Trophoblast cell (in vitro differentiated cells and primary cell): ENCODE results near the gene ZBTB12.

Experiments
- DNase-seq, 2 donors: peaks; one replicate each; pipeline ENCODE4 v3.0.0-alpha.2; 2016
- H2AFZ ChIP-seq: 2 replicates; pipeline ENCODE4 v1.6.1; 2013; ENCODE audit warnings: low read length, moderate library complexity, mild to moderate bottlenecking; ENCODE audit not compliant: insufficient read depth, poor library complexity
- H2AK5ac ChIP-seq: 2 replicates; pipeline ENCODE4 v1.6.1; 2013; ENCODE audit warnings: mild to moderate bottlenecking, low read length
- H2BK120ac ChIP-seq: 2 replicates; pipeline ENCODE4 v1.6.1; 2013; ENCODE audit warnings: low read length, mild to moderate bottlenecking, moderate library complexity; ENCODE audit not compliant: insufficient read depth, poor library complexity
- H2BK12ac ChIP-seq: 2 replicates; pipeline ENCODE4 v1.6.1; 2013; ENCODE audit warnings: mild to moderate bottlenecking, low read length, moderate library complexity
- H2BK5ac ChIP-seq: 2 replicates; pipeline ENCODE4 v1.6.1; 2013; ENCODE audit warnings: low read length, low read depth, moderate library complexity, mild to moderate bottlenecking; ENCODE audit not compliant: poor library complexity
- H3K14ac ChIP-seq: 2 replicates; pipeline ENCODE4 v1.6.1; 2013; ENCODE audit warnings: mild to moderate bottlenecking, low read length
- H3K18ac ChIP-seq: 2 replicates; pipeline ENCODE4 v1.6.1; 2013; ENCODE audit warnings: mild to moderate bottlenecking, low read length
- H3K23ac ChIP-seq: 2 replicates; pipeline ENCODE4 v1.6.1; 2013; ENCODE audit warnings: low read length
- H3K27ac ChIP-seq: 2 replicates; pipeline ENCODE4 v1.5.1; 2013; ENCODE audit warnings: low read depth, mild to moderate bottlenecking, inconsistent platforms, low read length, moderate library complexity
- H3K27me3 ChIP-seq: 2 replicates; pipeline ENCODE4 v1.6.1; 2013; ENCODE audit warnings: inconsistent platforms, mild to moderate bottlenecking, low read length, moderate library complexity; ENCODE audit not compliant: insufficient read depth
- H3K36me3 ChIP-seq, 2 experiments: 1 replicate in 1 of 2; 2 replicates in 1 of 2; pipeline ENCODE4 v1.6.1; 2013; ENCODE audit warnings: low read length in 2 of 2, mild to moderate bottlenecking in 2 of 2, moderate library complexity in 1 of 2; ENCODE audit not compliant: insufficient read depth in 2 of 2, control insufficient read depth in 1 of 2
- H3K4ac ChIP-seq: 2 replicates; pipeline ENCODE4 v1.6.1; 2013; ENCODE audit warnings: low read depth, mild to moderate bottlenecking, low read length, moderate library complexity
- H3K4me1 ChIP-seq, 2 experiments: 1 replicate in 1 of 2; 2 replicates in 1 of 2; pipeline ENCODE4 v1.6.1; 2013; ENCODE audit warnings: low read length in 2 of 2, mild to moderate bottlenecking in 2 of 2, moderate library complexity in 1 of 2; ENCODE audit not compliant: insufficient read depth in 2 of 2, control insufficient read depth in 1 of 2
- H3K4me2 ChIP-seq: 2 replicates; pipeline ENCODE4 v1.6.1; 2013; ENCODE audit warnings: inconsistent platforms, mild to moderate bottlenecking, low read length, moderate library complexity
- H3K4me3 ChIP-seq: 2 replicates; pipeline ENCODE4 v1.5.1; 2013; ENCODE audit warnings: mild to moderate bottlenecking, low read depth, low read length, inconsistent platforms
- H3K79me1 ChIP-seq: one replicate; pipeline ENCODE4 v1.6.1; 2013; ENCODE audit warnings: low read length
- H3K79me2 ChIP-seq: 2 replicates; pipeline ENCODE4 v1.6.1; 2013; ENCODE audit warnings: low read length, mild to moderate bottlenecking; ENCODE audit not compliant: control insufficient read depth, insufficient read depth, poor library complexity
- H3K9ac ChIP-seq: 2 replicates; pipeline ENCODE4 v1.6.1; 2013; ENCODE audit warnings: mild to moderate bottlenecking, low read length
- H3K9me3 ChIP-seq: 2 replicates; pipeline ENCODE4 v1.6.1; 2013; ENCODE audit warnings: low read depth, mild to moderate bottlenecking, control low read depth, inconsistent platforms, low read length; ENCODE audit not compliant: insufficient read depth
- H4K12ac ChIP-seq: 2 replicates; pipeline ENCODE4 v1.6.1; 2013; ENCODE audit warnings: low read depth, mild to moderate bottlenecking, low read length, moderate library complexity
- H4K8ac ChIP-seq: 2 replicates; pipeline ENCODE4 v1.6.1; 2013; ENCODE audit warnings: low read depth, mild to moderate bottlenecking, low read length, moderate library complexity
- H4K91ac ChIP-seq: one replicate; pipeline ENCODE4 v1.6.1; 2013; ENCODE audit warnings: low read depth, mild to moderate bottlenecking, low read length, moderate library complexity
- WGBS: extraction: QIAGEN DNeasy Blood & Tissue Kit; methylation state at CpG from one replicate; pipeline ENCODE4 v1.1.7; 2013; ENCODE audit warnings: missing lambda C conversion rate; ENCODE audit not compliant: insufficient read length, insufficient coverage; ENCODE audit errors: extremely low coverage; 5-methylcytosine and 5-hydroxymethylcytosine counted together

The ZBTB12 gene

GRCh38 chr6:31874084-31874670, 27.7 kb downstream of the ZBTB12 start:
- Histone ChIP-seq H3K36me3 (no peaks in the 10 kb centered on the region), H2BK12ac (no peak overlapping the region), H4K8ac (no peak overlapping the region), H3K18ac (no peak overlapping the region), H3K27me3 (no peaks in the 10 kb centered on the region), H4K91ac (no peak overlapping the region), H3K9me3 (no peaks in the 10 kb centered on the region), H3K9ac (no peak overlapping the region), H3K79me2 (no peaks in the 10 kb centered on the region), H4K12ac (no peak overlapping the region), H2BK120ac (no peak overlapping the region), H3K4me1 (peaks cover 8 to 19% of the 10 kb centered on the region in 2 experiments), H2BK5ac (no peak overlapping the region), H3K4ac (no peak overlapping the region), H3K79me1 (no peaks in the 10 kb centered on the region), H3K14ac (no peak overlapping the region), H3K23ac (no peak overlapping the region), H3K27ac (no peak overlapping the region), H2AFZ (no peak overlapping the region), H2AK5ac (no peak overlapping the region), H3K4me3 (no peak overlapping the region), H3K4me2 (no peak overlapping the region)
- DNase-seq = peak; percentile 68 to 84
- no CpG with 5 or more reads among the region's 4 CpGs for WGBS

GRCh38 chr6:31871046-31871659, 30.7 kb downstream of the ZBTB12 start:
- Histone ChIP-seq H3K14ac (no peak overlapping the region), H2AFZ (no peak overlapping the region), H3K79me1 (no peaks in the 10 kb centered on the region), H3K79me2 (no peaks in the 10 kb centered on the region), H3K4me1 (peaks cover 8 to 19% of the 10 kb centered on the region in 2 experiments), H4K91ac (peak overlapping the region; percentile 40), H2BK120ac (no peak overlapping the region), H3K4ac (no peak overlapping the region), H2BK5ac (no peak overlapping the region), H3K36me3 (no peaks in the 10 kb centered on the region), H3K9me3 (no peaks in the 10 kb centered on the region), H4K12ac (no peak overlapping the region), H3K4me2 (no peak overlapping the region), H3K27ac (no peak overlapping the region), H3K23ac (no peak overlapping the region), H3K9ac (no peak overlapping the region), H4K8ac (no peak overlapping the region), H2AK5ac (no peak overlapping the region), H3K4me3 (no peak overlapping the region), H2BK12ac (no peak overlapping the region), H3K18ac (no peak overlapping the region), H3K27me3 (no peaks in the 10 kb centered on the region)
- peak in 1 of 2 donors; percentile 26 for DNase-seq
- WGBS = no CpG with 5 or more reads among the region's 9 CpGs

GRCh38 chr6:31870385-31870921, 31.4 kb downstream of the ZBTB12 start:
- Histone ChIP-seq H3K4ac (no peak overlapping the region), H4K12ac (no peak overlapping the region), H2AFZ (no peak overlapping the region), H3K79me1 (no peaks in the 10 kb centered on the region), H4K8ac (no peak overlapping the region), H3K23ac (no peak overlapping the region), H2BK5ac (no peak overlapping the region), H3K4me2 (no peak overlapping the region), H3K9ac (no peak overlapping the region), H3K4me1 (peaks cover 8 to 22% of the 10 kb centered on the region in 2 experiments), H4K91ac (no peak overlapping the region), H3K4me3 (no peak overlapping the region), H2BK120ac (no peak overlapping the region), H2BK12ac (no peak overlapping the region), H3K18ac (no peak overlapping the region), H2AK5ac (no peak overlapping the region), H3K36me3 (no peaks in the 10 kb centered on the region), H3K9me3 (no peaks in the 10 kb centered on the region), H3K14ac (no peak overlapping the region), H3K27ac (no peak overlapping the region), H3K27me3 (no peaks in the 10 kb centered on the region), H3K79me2 (no peaks in the 10 kb centered on the region)
- WGBS = no CpG with 5 or more reads among the region's 16 CpGs
- DNase-seq = no peak

- WGBS = no CpG with 5 or more reads among the region's 8 CpGs
- H3K79me2 ChIP-seq = no peaks in the 10 kb centered on the region
These were observed 32.5 kb downstream of the ZBTB12 start for GRCh38 chr6:31869343-31869742.

More at GRCh38 chr6:31869343-31869742, 32.5 kb downstream of the ZBTB12 start:
- no peak overlapping the region for H3K18ac ChIP-seq
- H3K79me1 ChIP-seq = no peaks in the 10 kb centered on the region
- no peak overlapping the region for H3K4me3 ChIP-seq
- peaks cover 11 to 25% of the 10 kb centered on the region in 2 experiments for H3K4me1 ChIP-seq
- H2AFZ ChIP-seq = no peak overlapping the region
- no peak overlapping the region for H3K9ac ChIP-seq
- no peak overlapping the region for H3K27ac ChIP-seq
- no peaks in the 10 kb centered on the region for H3K27me3 ChIP-seq
- no peak overlapping the region for H2BK120ac ChIP-seq
- no peak overlapping the region for H2BK5ac ChIP-seq
- no peak overlapping the region for H4K12ac ChIP-seq
- no peaks in the 10 kb centered on the region for H3K36me3 ChIP-seq
- no peak overlapping the region for H3K4me2 ChIP-seq
- no peak overlapping the region for H3K4ac ChIP-seq
- H4K91ac ChIP-seq = no peak overlapping the region
- no peak overlapping the region for H4K8ac ChIP-seq
- no peak for DNase-seq
- no peak overlapping the region for H3K23ac ChIP-seq
- H2BK12ac ChIP-seq = no peak overlapping the region
- no peak overlapping the region for H2AK5ac ChIP-seq
- no peak overlapping the region for H3K14ac ChIP-seq
- no peaks in the 10 kb centered on the region for H3K9me3 ChIP-seq
